ENCODE measurements around the gene ANGPT4.

DNA sequence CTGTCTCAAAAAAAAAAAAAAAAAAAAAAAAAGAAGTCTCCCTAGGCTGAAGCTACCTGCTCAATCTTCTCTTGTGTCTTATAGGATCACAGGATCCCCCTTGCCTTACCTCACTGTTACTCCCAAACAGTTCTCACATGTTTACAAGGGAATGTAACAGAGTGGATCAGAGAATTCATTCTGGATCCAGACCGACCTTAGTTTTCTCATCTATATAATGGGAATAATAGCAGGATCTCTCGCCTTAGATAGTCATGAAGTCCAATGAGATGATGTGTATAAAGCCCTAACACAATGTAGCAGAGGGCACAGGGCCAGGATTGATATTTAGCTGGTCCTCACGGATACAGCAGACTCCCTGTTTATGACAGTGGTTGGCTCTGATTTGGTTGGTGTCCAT is 84.9 kb downstream of the ANGPT4 start:
- TF ChIP-seq, protein P1, sequence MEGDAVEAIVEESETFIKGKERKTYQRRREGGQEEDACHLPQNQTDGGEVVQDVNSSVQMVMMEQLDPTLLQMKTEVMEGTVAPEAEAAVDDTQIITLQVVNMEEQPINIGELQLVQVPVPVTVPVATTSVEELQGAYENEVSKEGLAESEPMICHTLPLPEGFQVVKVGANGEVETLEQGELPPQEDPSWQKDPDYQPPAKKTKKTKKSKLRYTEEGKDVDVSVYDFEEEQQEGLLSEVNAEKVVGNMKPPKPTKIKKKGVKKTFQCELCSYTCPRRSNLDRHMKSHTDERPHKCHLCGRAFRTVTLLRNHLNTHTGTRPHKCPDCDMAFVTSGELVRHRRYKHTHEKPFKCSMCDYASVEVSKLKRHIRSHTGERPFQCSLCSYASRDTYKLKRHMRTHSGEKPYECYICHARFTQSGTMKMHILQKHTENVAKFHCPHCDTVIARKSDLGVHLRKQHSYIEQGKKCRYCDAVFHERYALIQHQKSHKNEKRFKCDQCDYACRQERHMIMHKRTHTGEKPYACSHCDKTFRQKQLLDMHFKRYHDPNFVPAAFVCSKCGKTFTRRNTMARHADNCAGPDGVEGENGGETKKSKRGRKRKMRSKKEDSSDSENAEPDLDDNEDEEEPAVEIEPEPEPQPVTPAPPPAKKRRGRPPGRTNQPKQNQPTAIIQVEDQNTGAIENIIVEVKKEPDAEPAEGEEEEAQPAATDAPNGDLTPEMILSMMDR (IDR thresholded peaks at IDR 0.05 in 4 of 5, conservative IDR thresholded peaks at IDR 0.05 in 1 of 5) = no peak
- TF ChIP-seq POLR2A (IDR thresholded peaks at IDR 0.05) = no peak

Measured in gastrocnemius medialis (tissue), 4 donors.